GM23248 (cell line): ENCODE results near the gene MED9.

Experiments used
- EZH2 ChIP-seq: fragments of 200-600 bp; sonication (generic); IDR thresholded peaks from 2 replicates; pipeline ENCODE4 v1.6.1; 2018; ENCODE audit warnings: antibody characterized with exemption, mild to moderate bottlenecking; ENCODE audit not compliant: insufficient read depth, poor library complexity, severe bottlenecking
- EZH2phosphoT487 ChIP-seq: fragments of 200-600 bp; sonication (generic); IDR thresholded peaks from 2 replicates; pipeline ENCODE4 v1.6.1; 2018; ENCODE audit warnings: antibody characterized with exemption, moderate library complexity, mild to moderate bottlenecking, low read depth; ENCODE audit not compliant: insufficient read depth

- no peak for TF ChIP-seq EZH2
- no peak for TF ChIP-seq EZH2phosphoT487
Observed at GRCh38 chr17:17476865-17477467, at the start of gene MED9.
